GM12864 (cell line): ENCODE data around the gene TMEM132D.

Experiments used
- DNase-seq: peaks from one replicate; pipeline ENCODE4 v3.0.0-alpha.2; 2011; ENCODE audit warnings: low read depth
- H3K4me3 ChIP-seq: 2 replicates; pipeline ENCODE4 v1.5.1; 2011; ENCODE audit warnings: mild to moderate bottlenecking, low read depth, low read length, control low read depth
- TF ChIP-seq, protein P1 (sequence below): IDR thresholded peaks from 2 replicates; pipeline ENCODE4 v1.5.1; 2011; ENCODE audit warnings: low read depth, mild to moderate bottlenecking, moderate library complexity, low read length, control low read depth, inconsistent platforms; ENCODE audit errors: missing control alignments

The TMEM132D gene

DNA sequence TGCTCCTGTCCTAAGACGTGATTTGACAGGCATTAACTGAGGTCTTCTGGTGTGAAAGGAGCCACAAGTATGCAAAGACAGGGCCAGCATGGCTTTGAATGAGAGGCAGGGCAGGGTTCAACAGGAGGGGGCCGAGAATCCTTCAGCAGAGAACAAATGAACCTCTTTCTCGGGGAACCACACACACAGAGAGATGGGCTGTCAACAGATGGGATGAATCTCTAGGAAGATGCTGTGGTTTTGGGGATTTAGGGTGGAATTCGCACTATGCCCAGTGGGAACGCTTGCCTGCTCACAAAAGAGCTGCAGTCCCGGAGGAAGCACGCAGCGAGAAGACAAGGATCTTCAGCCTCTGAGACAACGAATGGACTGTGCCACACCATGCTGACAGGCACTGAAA lies 537.2 kb downstream of the TMEM132D start:
- TF ChIP-seq, protein P1, sequence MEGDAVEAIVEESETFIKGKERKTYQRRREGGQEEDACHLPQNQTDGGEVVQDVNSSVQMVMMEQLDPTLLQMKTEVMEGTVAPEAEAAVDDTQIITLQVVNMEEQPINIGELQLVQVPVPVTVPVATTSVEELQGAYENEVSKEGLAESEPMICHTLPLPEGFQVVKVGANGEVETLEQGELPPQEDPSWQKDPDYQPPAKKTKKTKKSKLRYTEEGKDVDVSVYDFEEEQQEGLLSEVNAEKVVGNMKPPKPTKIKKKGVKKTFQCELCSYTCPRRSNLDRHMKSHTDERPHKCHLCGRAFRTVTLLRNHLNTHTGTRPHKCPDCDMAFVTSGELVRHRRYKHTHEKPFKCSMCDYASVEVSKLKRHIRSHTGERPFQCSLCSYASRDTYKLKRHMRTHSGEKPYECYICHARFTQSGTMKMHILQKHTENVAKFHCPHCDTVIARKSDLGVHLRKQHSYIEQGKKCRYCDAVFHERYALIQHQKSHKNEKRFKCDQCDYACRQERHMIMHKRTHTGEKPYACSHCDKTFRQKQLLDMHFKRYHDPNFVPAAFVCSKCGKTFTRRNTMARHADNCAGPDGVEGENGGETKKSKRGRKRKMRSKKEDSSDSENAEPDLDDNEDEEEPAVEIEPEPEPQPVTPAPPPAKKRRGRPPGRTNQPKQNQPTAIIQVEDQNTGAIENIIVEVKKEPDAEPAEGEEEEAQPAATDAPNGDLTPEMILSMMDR = no peak
- no peak for DNase-seq
- H3K4me3 ChIP-seq = no peak overlapping the region

DNA sequence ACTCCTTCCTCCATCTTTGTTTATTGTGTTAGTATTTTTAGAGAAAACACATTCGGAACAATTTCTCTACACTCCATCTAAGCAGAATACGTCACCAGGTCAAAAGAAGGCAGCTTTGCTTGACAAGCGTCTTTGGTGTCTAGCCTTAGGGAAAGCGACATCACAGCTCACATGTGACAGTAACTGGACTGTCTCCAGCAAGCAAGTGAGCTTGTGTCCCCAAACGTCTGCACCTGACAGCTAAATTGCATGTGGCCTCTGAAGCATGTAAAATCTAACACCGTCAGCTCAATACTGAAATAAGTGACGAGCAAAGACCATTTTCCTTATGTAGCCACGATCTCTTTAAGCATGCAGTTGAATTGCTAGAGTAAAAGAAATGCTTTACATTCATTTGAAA lies 540.8 kb downstream of the TMEM132D start:
- H3K4me3 ChIP-seq = no peak overlapping the region
- TF ChIP-seq, protein P1 = no peak
- no peak for DNase-seq

DNA sequence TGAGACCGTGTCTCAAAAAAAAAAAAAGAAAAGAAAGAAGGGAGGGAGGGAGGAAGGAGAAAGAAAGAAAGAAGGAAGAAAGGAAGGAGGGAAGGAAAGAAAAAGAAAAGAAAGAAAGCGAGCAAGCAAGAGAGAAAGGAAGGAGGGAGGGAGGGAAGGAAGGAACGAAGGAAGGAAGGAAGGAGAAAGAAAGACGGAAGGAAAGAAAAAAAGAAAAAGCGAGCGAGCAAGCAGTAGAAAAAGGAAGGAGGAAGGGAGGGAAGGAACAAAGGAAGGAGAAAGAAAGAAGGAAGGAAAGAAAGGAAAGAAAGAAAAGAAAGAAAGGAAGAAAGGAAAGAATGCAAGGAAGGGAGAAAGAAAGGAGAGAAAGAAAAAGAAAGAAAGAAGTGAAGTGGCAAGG lies 546.6 kb downstream of the TMEM132D start:
- no peak for DNase-seq
- H3K4me3 ChIP-seq = no peak overlapping the region
- TF ChIP-seq, protein P1 = no peak

DNA sequence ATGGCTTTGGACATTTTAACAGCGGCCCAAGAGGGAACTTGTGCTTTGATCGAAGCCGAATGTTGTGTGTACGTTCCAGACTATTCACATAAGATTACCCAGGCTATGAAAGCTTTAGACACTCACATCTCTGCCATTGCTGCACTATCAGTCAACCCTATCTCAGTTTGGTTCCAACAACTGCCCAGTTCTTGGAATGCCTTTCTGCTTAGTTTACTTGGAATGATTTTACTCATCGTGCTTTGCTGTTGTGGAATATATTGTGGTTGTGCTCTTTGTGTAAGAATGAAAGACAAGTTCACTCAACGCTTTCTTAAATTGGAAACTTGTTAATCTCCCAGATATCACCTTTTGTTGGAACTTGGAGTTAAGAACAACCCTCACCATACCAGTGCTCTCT lies 552.3 kb downstream of the TMEM132D start:
- no peak overlapping the region for H3K4me3 ChIP-seq
- no peak for DNase-seq
- TF ChIP-seq, protein P1 = no peak

DNA sequence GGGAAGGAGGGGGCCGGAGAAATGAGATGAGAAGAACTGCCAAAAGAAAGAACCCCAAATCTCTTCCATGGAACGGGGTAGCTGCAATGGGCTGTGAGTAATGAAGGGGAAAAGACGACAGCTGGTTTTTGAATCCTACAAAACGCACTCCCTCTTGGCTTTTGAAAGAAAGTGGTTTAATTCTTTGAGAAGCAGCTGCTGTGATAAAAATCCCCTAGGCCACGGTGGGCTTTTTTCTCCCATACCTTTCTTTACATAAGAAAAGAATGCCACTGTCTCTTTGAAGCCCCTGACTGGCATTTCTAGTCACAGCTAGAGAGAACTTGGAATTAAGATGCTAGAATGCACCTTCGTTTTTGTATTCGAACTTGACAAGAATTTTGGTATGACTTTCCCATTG lies 564.5 kb downstream of the TMEM132D start:
- TF ChIP-seq, protein P1 = no peak
- H3K4me3 ChIP-seq = no peak overlapping the region
- no peak for DNase-seq

DNA sequence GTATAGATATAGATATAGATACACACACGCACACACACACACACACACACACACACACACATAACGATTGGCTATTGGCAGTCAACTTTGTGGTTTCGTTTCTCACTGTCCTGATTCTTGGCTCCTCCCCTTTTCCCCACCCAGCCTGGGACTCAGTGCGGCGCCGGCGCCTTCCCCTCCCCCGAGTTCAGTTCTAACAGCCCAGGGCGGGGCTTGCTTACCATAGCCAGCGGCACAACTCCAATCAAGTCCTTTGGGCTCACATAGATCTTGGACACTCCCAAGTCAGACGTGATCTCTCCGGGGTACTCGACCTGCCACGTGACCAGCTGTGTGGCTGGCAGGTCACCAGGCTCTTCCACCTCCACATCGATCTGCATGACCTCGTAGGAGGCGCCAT lies 566.4 kb downstream of the TMEM132D start:
- no peak overlapping the region for H3K4me3 ChIP-seq
- no peak for DNase-seq
- TF ChIP-seq, protein P1 = no peak

DNA sequence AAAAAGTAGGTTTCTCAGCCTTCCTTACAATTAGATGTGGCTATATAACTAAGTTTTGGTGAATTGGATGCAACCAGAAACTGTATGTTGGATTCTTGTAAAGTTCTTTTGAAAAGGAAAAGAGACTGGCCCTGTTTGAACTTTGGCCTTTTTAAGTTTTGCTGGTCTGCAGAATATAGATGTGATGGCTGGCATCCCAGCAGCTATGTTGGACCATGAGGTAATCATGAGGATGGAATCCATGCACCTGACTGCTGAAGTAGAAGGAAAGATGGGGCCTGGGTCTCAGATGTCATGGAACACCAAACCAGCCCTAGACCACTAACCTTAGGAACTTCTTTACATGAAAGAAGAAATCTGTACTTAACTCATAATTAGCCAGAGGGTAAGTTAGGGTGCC lies 568.1 kb downstream of the TMEM132D start:
- no peak overlapping the region for H3K4me3 ChIP-seq
- TF ChIP-seq, protein P1 = no peak
- DNase-seq = no peak
